Fibroblast of lung (primary cell): ENCODE results near the gene OPA1. TPM values are rescaled to one million over a fixed set of nuclear protein-coding genes. Genes with fewer than 3 reads are reported as not detected.

Experiments
- DNase-seq, 2 donors: peaks; one replicate each; pipeline versions ENCODE4 v3.0.0 to v3.0.0-alpha.2; 2010; ENCODE audit warnings: low read depth in 2 of 2
- H2AFZ ChIP-seq: 2 replicates; pipeline ENCODE4 v1.5.1; 2012; ENCODE audit warnings: low read length, control low read depth, inconsistent platforms
- H3K27ac ChIP-seq: 2 replicates; pipeline ENCODE4 v1.5.1; 2011; ENCODE audit warnings: low read length, control low read depth; ENCODE audit not compliant: insufficient read depth
- H3K27me3 ChIP-seq: 2 replicates; pipeline ENCODE4 v1.5.1; 2011; ENCODE audit warnings: mild to moderate bottlenecking, low read length; ENCODE audit not compliant: control insufficient read depth, insufficient read depth
- H3K36me3 ChIP-seq: 2 replicates; pipeline ENCODE4 v1.5.1; 2011; ENCODE audit warnings: low read length; ENCODE audit not compliant: control insufficient read depth, insufficient read depth
- H3K4me1 ChIP-seq: 2 replicates; pipeline ENCODE4 v1.5.1; 2011; ENCODE audit warnings: low read length; ENCODE audit not compliant: control insufficient read depth, insufficient read depth; ENCODE audit errors: extremely low read depth
- H3K4me2 ChIP-seq: 2 replicates; pipeline ENCODE4 v1.5.1; 2011; ENCODE audit warnings: low read length, control low read depth; ENCODE audit not compliant: insufficient read depth; ENCODE audit errors: extremely low read depth
- H3K4me3 ChIP-seq, 4 experiments: fragments of 200-600 bp in 1 of 4; sonication (generic) in 1 of 4; replicated peaks in 1 of 4; 2 replicates each; pipeline ENCODE4 v1.5.1; 2011 to 2016; ENCODE audit warnings: low read length in 4 of 4, low read depth in 3 of 4, mild to moderate bottlenecking in 3 of 4, control low read depth in 2 of 4, inconsistent platforms in 1 of 4, mixed read lengths in 1 of 4; ENCODE audit not compliant: insufficient read depth in 1 of 4; ENCODE audit errors: control extremely low read depth in 1 of 4
- H3K79me2 ChIP-seq: 2 replicates; pipeline ENCODE4 v1.5.1; 2012; ENCODE audit warnings: mild to moderate bottlenecking, low read length, inconsistent platforms; ENCODE audit not compliant: control insufficient read depth, insufficient read depth
- H3K9ac ChIP-seq: 2 replicates; pipeline ENCODE4 v1.5.1; 2011; ENCODE audit warnings: mild to moderate bottlenecking, low read length, control low read depth; ENCODE audit not compliant: insufficient read depth
- H3K9me3 ChIP-seq: 2 replicates; pipeline ENCODE4 v1.5.1; 2012; ENCODE audit warnings: low read depth, low read length; ENCODE audit not compliant: control insufficient read depth, insufficient read depth
- H4K20me1 ChIP-seq: 2 replicates; pipeline ENCODE4 v1.5.1; 2011; ENCODE audit warnings: low read length; ENCODE audit not compliant: control insufficient read depth, insufficient read depth; ENCODE audit errors: extremely low read depth
- EZH2 ChIP-seq: IDR thresholded peaks from 2 replicates; pipeline ENCODE4 v1.5.1; 2012; ENCODE audit warnings: low read length, control low read depth, mild to moderate bottlenecking; ENCODE audit errors: missing control alignments
- polyA plus RNA-seq, 2 donors: library from polyadenylated mRNA; depleted of rRNA in 1 of 2; stranded (reverse) in 1 of 2; unstranded in 1 of 2; fragments of >200 nt; gene quantifications; 2 replicates each; pipeline ENCODE4 v1.2.1, GENCODE V29; 2011 to 2012; ENCODE audit warnings: missing spikeins in 1 of 2
- total RNA-seq: library from RNA; depleted of rRNA; stranded (reverse); fragments of >200 nt; gene quantifications from 2 replicates; pipeline ENCODE4 v1.2.1, GENCODE V29; 2014
- TF ChIP-seq, protein P1 (sequence below), 2 donors: IDR thresholded peaks in 1 of 2; conservative IDR thresholded peaks in 1 of 2; 1 replicate in 1 of 2; 2 replicates in 1 of 2; pipeline ENCODE4 v1.5.1; 2011 to 2012; ENCODE audit warnings: low read length in 2 of 2, control low read depth in 1 of 2, inconsistent platforms in 1 of 2, low read depth in 1 of 2, mild to moderate bottlenecking in 1 of 2

Gene OPA1
- total and polyA plus RNA-seq, 2 donors (not counting 1 experiment from before 2014, with no cell fraction given) = 40.6 to 63.9 TPM

- H3K79me2 ChIP-seq = no peaks in the 10 kb centered on the region
- no peak for TF ChIP-seq EZH2
- TF ChIP-seq, protein P1, sequence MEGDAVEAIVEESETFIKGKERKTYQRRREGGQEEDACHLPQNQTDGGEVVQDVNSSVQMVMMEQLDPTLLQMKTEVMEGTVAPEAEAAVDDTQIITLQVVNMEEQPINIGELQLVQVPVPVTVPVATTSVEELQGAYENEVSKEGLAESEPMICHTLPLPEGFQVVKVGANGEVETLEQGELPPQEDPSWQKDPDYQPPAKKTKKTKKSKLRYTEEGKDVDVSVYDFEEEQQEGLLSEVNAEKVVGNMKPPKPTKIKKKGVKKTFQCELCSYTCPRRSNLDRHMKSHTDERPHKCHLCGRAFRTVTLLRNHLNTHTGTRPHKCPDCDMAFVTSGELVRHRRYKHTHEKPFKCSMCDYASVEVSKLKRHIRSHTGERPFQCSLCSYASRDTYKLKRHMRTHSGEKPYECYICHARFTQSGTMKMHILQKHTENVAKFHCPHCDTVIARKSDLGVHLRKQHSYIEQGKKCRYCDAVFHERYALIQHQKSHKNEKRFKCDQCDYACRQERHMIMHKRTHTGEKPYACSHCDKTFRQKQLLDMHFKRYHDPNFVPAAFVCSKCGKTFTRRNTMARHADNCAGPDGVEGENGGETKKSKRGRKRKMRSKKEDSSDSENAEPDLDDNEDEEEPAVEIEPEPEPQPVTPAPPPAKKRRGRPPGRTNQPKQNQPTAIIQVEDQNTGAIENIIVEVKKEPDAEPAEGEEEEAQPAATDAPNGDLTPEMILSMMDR (conservative IDR thresholded peaks at IDR 0.05 in 1 of 2, IDR thresholded peaks at IDR 0.05 in 1 of 2; ENCODE audit: low read depth in 1 of 2, low read length in 2 of 2) = no peak
- H2AFZ ChIP-seq = no peak overlapping the region
These were observed 117.5 kb downstream of the OPA1 start for GRCh38 chr3:193710286-193711165.

GRCh38 chr3:193711166-193711485 lies 118.1 kb downstream of the OPA1 start:
- H3K4me1 ChIP-seq = no peaks in the 10 kb centered on the region
- no peak overlapping the region for H3K9ac ChIP-seq
- no peak overlapping the region for H2AFZ ChIP-seq
- no peak for TF ChIP-seq EZH2
- TF ChIP-seq, protein P1 (conservative IDR thresholded peaks at IDR 0.05 in 1 of 2, IDR thresholded peaks at IDR 0.05 in 1 of 2; ENCODE audit: low read depth in 1 of 2, low read length in 2 of 2) = no peak
- H3K9me3 ChIP-seq = no peaks in the 10 kb centered on the region
- no peak overlapping the region for H3K4me2 ChIP-seq
- no peak overlapping the region for H3K4me3 ChIP-seq
- no peaks in the 10 kb centered on the region for H3K36me3 ChIP-seq
- H3K79me2 ChIP-seq = no peaks in the 10 kb centered on the region
- no peak overlapping the region for H3K27ac ChIP-seq
- DNase-seq = no peak
- no peaks in the 10 kb centered on the region for H3K27me3 ChIP-seq
- H4K20me1 ChIP-seq = no peaks in the 10 kb centered on the region

More at GRCh38 chr3:193710286-193711165, 117.5 kb downstream of the OPA1 start:
- Histone ChIP-seq H3K9me3 (no peaks in the 10 kb centered on the region), H3K27me3 (no peaks in the 10 kb centered on the region), H4K20me1 (no peaks in the 10 kb centered on the region), H3K4me2 (no peak overlapping the region), H3K4me1 (no peaks in the 10 kb centered on the region), H3K9ac (no peak overlapping the region), H3K4me3 (no peak overlapping the region), H3K27ac (no peak overlapping the region), H3K36me3 (no peaks in the 10 kb centered on the region)
- no peak for DNase-seq

- no peak for DNase-seq
- Histone ChIP-seq H2AFZ (no peak overlapping the region), H3K27me3 (no peaks in the 10 kb centered on the region), H3K4me3 (no peak overlapping the region), H3K9ac (no peak overlapping the region), H3K9me3 (no peaks in the 10 kb centered on the region), H3K36me3 (no peaks in the 10 kb centered on the region), H3K4me2 (no peak overlapping the region), H3K79me2 (no peaks in the 10 kb centered on the region), H3K27ac (no peak overlapping the region), H3K4me1 (no peaks in the 10 kb centered on the region), H4K20me1 (no peaks in the 10 kb centered on the region)
- TF ChIP-seq EZH2 = no peak
- TF ChIP-seq, protein P1 (conservative IDR thresholded peaks at IDR 0.05 in 1 of 2, IDR thresholded peaks at IDR 0.05 in 1 of 2; ENCODE audit: low read depth in 1 of 2, low read length in 2 of 2) = no peak
These were observed 118.5 kb downstream of the OPA1 start for GRCh38 chr3:193711523-193711963.
